ENCODE data around the gene NRF1. TPM values are rescaled to one million over a fixed set of nuclear protein-coding genes. Genes with fewer than 3 reads are reported as not detected.

Gene NRF1
- total RNA-seq, 1 donor from 2014 or later: 25.6 TPM

DNA sequence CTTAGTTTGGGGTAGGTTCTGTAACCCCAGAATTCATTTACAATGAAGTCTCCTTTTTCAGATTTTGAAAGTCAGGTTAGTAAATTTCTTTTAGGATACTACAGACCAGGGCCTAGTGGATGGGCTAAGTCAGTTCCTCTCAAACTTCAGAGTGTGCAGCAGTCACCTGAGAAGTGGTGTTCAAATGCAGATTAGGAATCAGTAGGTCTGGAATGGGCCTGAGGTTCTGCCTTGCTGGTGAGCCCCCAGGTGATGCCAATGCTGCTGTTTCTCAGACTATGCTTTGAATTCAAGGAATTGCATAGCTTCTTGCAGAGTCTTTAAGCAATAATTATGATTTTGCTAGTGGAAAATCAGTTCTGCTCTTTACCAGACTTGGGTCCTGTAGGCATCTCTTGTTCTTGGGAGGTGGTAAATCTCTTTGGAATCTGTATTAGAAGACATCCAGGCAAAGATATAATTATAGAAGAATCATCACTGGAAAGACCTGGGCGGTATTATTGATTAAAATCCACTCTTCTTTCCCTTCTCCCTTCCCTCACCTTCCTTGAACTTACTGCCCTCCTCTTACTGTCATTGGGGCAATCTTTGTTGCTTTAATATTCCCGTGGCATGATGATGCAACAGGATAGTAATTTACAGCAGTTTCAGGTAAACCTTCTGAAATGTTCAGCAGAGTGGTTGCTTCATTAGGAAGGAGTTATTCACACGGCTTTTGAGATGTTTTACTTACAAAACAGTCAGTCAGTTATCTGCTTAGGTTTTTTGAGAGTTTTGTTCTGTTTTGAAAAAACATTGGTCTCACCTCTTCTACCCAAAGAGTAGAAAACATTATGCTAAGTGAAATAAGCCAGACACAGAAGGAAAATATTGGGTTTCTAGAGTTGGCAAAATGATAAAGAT is 87.2 kb downstream of the NRF1 start:
- no peak for DNase-seq (ENCODE audit: extremely low spot score, unreplicated experiment)
- H3K9me3 Mint-ChIP-seq: no peaks in the 10 kb centered on the region
- peak overlapping the region; percentile 53 for H3K27ac Mint-ChIP-seq
- H3K36me3 Mint-ChIP-seq: peaks cover 13% of the 10 kb centered on the region
- no peaks in the 10 kb centered on the region for H3K27me3 Mint-ChIP-seq
- H3K4me1 Mint-ChIP-seq (ENCODE audit: unreplicated experiment): peaks cover 10% of the 10 kb centered on the region
- no peak overlapping the region for H3K4me3 Mint-ChIP-seq
- TF ChIP-seq, protein P1, sequence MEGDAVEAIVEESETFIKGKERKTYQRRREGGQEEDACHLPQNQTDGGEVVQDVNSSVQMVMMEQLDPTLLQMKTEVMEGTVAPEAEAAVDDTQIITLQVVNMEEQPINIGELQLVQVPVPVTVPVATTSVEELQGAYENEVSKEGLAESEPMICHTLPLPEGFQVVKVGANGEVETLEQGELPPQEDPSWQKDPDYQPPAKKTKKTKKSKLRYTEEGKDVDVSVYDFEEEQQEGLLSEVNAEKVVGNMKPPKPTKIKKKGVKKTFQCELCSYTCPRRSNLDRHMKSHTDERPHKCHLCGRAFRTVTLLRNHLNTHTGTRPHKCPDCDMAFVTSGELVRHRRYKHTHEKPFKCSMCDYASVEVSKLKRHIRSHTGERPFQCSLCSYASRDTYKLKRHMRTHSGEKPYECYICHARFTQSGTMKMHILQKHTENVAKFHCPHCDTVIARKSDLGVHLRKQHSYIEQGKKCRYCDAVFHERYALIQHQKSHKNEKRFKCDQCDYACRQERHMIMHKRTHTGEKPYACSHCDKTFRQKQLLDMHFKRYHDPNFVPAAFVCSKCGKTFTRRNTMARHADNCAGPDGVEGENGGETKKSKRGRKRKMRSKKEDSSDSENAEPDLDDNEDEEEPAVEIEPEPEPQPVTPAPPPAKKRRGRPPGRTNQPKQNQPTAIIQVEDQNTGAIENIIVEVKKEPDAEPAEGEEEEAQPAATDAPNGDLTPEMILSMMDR (conservative IDR thresholded peaks at IDR 0.05): no peak

DNA sequence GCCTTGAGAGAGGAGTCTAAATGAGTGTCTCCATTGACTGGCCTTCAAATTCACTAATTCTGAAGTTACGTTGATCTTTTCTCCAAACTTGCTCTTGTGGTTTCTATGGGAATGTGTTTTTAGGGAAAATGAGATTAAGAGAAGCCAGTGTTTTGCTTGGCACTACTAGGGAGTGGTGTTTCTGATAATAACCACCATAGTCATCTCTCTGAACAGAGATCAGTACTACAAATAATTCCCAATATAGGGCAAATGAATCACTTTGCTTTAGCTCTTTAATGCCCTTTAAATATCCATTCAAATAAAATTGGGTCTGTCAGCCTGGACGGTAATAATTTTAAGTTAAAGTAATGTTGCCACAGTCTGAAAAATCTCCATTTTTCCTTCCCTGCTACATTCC is 90.8 kb downstream of the NRF1 start:
- no peak overlapping the region for H3K27ac Mint-ChIP-seq
- peaks cover 16% of the 10 kb centered on the region for H3K36me3 Mint-ChIP-seq
- TF ChIP-seq, protein P1 (conservative IDR thresholded peaks at IDR 0.05): no peak

DNA sequence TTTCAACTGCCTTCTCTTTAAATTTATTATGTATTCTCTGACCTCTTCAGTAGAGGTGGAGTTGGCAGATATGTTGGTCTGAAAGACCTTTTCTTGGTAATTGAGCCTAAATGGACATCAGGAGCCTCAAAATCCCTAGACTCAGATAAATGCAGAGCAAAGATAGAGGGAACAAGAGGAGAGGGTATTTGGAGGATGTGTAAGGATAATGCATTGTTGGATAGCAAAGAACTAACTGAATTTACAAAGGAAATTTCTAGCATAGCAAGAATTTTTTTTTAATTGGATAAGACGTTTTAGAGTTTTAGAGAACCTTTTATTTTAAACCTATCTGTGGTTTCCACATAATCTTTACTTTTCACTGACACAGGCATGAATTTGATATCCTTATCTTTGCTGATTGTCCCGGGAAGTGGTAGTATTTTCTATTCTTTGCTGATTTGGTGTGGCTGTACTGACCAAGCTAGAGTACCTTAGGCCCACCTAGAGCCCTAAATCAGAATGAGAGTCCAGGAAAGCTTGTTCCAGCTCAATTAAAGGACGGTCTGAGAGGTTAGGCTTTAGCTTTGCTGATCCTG is 91.3 kb downstream of the NRF1 start:
- H3K36me3 Mint-ChIP-seq: peaks cover 16% of the 10 kb centered on the region

More for the DNA sequence above, 90.8 kb downstream of the NRF1 start:
- Mint-ChIP-seq H3K4me3 (no peak overlapping the region), H3K4me1 (ENCODE audit: unreplicated experiment) (peaks cover 10% of the 10 kb centered on the region), H3K27me3 (no peaks in the 10 kb centered on the region), H3K9me3 (no peaks in the 10 kb centered on the region)
- no peak for DNase-seq (ENCODE audit: extremely low spot score, unreplicated experiment)

DNA sequence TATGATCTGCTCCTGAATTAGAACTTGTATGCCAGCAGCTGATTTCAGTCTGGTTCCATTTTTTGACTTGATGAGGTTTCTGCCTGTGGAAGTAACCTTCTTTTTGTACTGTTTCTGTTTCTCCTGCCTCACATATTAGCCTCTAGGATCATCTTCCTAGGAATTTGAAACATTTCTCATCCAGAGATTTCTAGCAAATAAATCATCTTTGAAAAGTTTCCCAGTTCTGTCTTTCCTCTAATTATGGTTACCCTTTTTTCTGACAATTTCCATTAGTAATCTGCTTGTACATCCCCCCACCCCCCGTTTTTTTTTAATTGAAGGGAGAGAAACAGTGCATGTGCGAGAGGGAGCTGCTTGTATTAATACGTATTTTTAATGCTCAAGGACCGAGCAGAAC is 92.2 kb downstream of the NRF1 start:
- Mint-ChIP-seq H3K27ac (no peak overlapping the region), H3K4me1 (ENCODE audit: unreplicated experiment) (peaks cover 10% of the 10 kb centered on the region), H3K27me3 (no peaks in the 10 kb centered on the region), H3K9me3 (no peaks in the 10 kb centered on the region), H3K36me3 (peaks cover 13% of the 10 kb centered on the region), H3K4me3 (no peak overlapping the region)
- TF ChIP-seq, protein P1 (conservative IDR thresholded peaks at IDR 0.05): no peak
- DNase-seq (ENCODE audit: extremely low spot score, unreplicated experiment): no peak

More for the DNA sequence above, 91.3 kb downstream of the NRF1 start:
- TF ChIP-seq, protein P1 (conservative IDR thresholded peaks at IDR 0.05): no peak
- Mint-ChIP-seq H3K4me1 (ENCODE audit: unreplicated experiment) (peaks cover 10% of the 10 kb centered on the region), H3K9me3 (no peaks in the 10 kb centered on the region), H3K27ac (no peak overlapping the region), H3K27me3 (no peaks in the 10 kb centered on the region), H3K4me3 (no peak overlapping the region)
- no peak for DNase-seq (ENCODE audit: extremely low spot score, unreplicated experiment)

DNA sequence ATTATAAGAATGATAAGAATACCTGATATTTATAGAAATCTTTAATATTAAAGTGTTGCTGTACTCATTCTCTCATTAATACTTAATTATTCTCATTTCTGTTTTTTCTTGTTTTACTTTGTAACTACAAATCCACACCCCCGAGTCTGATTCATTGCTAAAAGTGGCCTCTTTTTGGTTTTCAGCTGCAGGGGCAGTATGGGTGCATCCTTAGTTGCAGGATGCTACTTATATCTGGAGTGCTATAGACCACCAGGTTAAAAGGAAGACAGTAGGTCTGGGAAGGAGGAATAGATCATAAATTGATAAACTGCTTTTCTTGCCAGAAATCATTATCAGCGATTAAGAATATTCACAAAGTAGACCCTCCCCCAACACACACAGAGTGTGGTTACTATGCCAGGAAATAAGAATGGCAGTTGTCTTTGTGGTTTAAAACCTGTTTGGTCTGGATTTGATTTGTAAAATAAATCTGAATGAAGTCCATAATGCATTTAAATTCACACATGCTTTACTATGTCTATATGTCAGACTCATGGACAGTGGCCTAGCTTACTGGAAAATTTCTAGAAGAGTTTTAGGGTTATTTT is 96.5 kb downstream of the NRF1 start:
- H3K36me3 Mint-ChIP-seq: peaks cover 32% of the 10 kb centered on the region
- peaks cover 2% of the 10 kb centered on the region for H3K4me1 Mint-ChIP-seq (ENCODE audit: unreplicated experiment)

More for the DNA sequence above, 96.5 kb downstream of the NRF1 start:
- H3K9me3 Mint-ChIP-seq: no peaks in the 10 kb centered on the region
- no peak overlapping the region for H3K27ac Mint-ChIP-seq
- H3K27me3 Mint-ChIP-seq: no peaks in the 10 kb centered on the region
- H3K4me3 Mint-ChIP-seq: no peak overlapping the region
- TF ChIP-seq, protein P1 (conservative IDR thresholded peaks at IDR 0.05): no peak
- DNase-seq (ENCODE audit: extremely low spot score, unreplicated experiment): no peak
